ENCODE data around the gene AKAP8. TPM values are rescaled to one million over a fixed set of nuclear protein-coding genes. Genes with fewer than 3 reads are reported as not detected.
A peak's percentile ranks its signal among the peaks of the same experiment; 100 is the strongest.

Gene AKAP8
- total and polyA plus RNA-seq, 9 of the 15 experiments (the other 6 are each of a cell fraction or from before 2014, with no cell fraction given), result 3.4 to 56.5 (median 15.0) TPM

DNA sequence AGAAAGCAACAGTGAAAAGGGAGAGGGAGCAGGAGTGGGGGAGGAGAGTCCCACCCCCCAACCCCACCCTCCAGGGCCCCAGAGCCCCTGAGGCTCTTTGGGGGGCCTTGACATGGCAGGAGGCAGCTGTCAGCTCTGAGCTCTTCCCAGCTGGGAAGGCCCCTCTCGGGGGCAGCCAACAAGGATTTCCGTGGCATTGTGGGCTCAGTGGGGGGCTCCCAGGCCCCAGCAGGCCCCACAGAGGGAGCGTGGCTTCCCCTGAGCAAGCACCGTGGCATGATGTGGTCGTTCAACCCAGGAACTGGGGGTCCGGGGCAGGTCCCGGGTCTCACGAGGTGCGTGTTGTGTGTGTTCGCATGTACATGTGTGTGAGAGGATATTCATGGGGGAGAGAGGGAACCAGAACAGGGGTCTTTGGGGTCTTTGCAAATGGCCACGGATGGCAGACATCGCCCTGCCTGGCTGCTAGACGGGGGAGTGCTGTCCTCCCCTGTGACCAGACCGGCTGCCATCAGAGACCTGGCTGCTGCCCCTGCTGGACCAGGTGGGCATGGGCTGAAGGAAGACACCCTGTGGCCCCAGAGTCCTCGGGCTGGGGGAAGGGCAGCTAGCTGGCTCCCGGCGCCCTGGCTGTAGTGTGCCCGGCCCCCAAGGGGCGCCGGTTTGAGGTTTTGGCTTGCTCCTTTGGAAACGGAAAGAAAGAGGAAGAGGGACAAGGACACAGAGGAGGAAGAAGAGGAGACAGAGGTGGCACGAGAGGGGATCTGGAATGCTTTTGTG is 42.9 kb upstream of the AKAP8 start:
- Histone ChIP-seq H3K79me2 (ENCODE audit: control insufficient read depth, insufficient read depth, low read length) (peaks cover 14% of the 10 kb centered on the region), H3K4me1 (replicated peaks in 1 of 2; ENCODE audit: control insufficient read depth in 2 of 2, insufficient read depth in 2 of 2, low read length in 2 of 2) (peaks cover 4 to 28% of the 10 kb centered on the region in 2 experiments; a peak in 4 of 5 replicates), H3K9me3 (replicated peaks; ENCODE audit: control insufficient read depth, insufficient read depth, low read depth, low read length) (no peaks in the 10 kb centered on the region), H3K27me3 (ENCODE audit: control insufficient read depth in 2 of 2, insufficient read depth in 2 of 2, low read length in 2 of 2) (no peaks in the 10 kb centered on the region), H3K4me2 (ENCODE audit: insufficient read depth, low read length) (no peak overlapping the region), H3K27ac (ENCODE audit: extremely low read depth, low read depth, low read length) (no peak overlapping the region), H3K9ac (ENCODE audit: insufficient read depth in 1 of 2, low read depth in 2 of 2, low read length in 2 of 2) (0 out of 4 replicates have a peak overlapping the region, but pooled peaks of 1 of the 2 experiments have one; percentile 42), H3K36me3 (ENCODE audit: control insufficient read depth, insufficient read depth, low read length) (peaks cover 51% of the 10 kb centered on the region), H3K4me3 (no peak overlapping the region), H3K9me1 (ENCODE audit: control insufficient read depth, insufficient read depth, low read length) (no peaks in the 10 kb centered on the region), H4K20me1 (replicated peaks; ENCODE audit: control insufficient read depth, insufficient read depth, low read length) (peaks cover 2% of the 10 kb centered on the region; the same call in 1 of the 2 replicates), H2AFZ (ENCODE audit: low read depth, low read length) (no peak overlapping the region)
- BruUV-seq (replicated peaks), result no TSS peak
- in situ Hi-C loops (cut with MboI) (no loop called here), intact Hi-C loops (cut with micrococcal nuclease) (no loop called here)
- ChIA-PET POLR2A (interaction anchor here (0.6 to 6.8 kb wide), 2 partner anchors 8 to 34 kb away, joined by 5 to 54 read pairs; no protein-coding TSS in a partner anchor), CTCF (ENCODE audit: low intra/inter-chr PET ratio) (no interaction called here)
- ATAC-seq, result no peak
- TF ChIP-seq ZC3H4 (CRISPR knock-in tag; IDR thresholded peaks at IDR 0.05; ENCODE audit: borderline replicate concordance) (no peak), ZKSCAN1 (IDR thresholded peaks at IDR 0.05; ENCODE audit: low read depth, low read length) (no peak), TAF15 (IDR thresholded peaks at IDR 0.05; ENCODE audit: low read depth, low read length) (no peak), RBFOX2 (IDR thresholded peaks at IDR 0.05; ENCODE audit: low read depth, low read length) (peak; percentile 30; the same call in 1 of the 2 replicates), SNRNP70 (optimal IDR thresholded peaks at IDR 0.05; ENCODE audit: low read depth, low read length) (no peak), POLR2G (IDR thresholded peaks at IDR 0.05; ENCODE audit: low read depth, low read length) (peak; percentile 25; the same call in 1 of the 2 replicates)
- 93% methylated on average over 13 of the region's 22 CpGs for WGBS (ENCODE audit: insufficient coverage, low coverage, missing lambda C conversion rate)
- no peak for DNase-seq (ENCODE audit: extremely low read depth in 1 of 4, low spot score in 3 of 4)
- FAIRE-seq, result no peak
